ENCODE measurements around the gene ARHGAP33.
"Not testable (repeated sequence)": the region's sequence is repeated elsewhere in the genome, so short reads cannot be mapped to it uniquely, and the experiment has no call there.

ARHGAP33 gene

GRCh38 chr19:35755131-35755549, 20.2 kb upstream of the ARHGAP33 start:
- DNase-seq: no peak

- DNase-seq: no peak
These were observed 19.6 kb upstream of the ARHGAP33 start for GRCh38 chr19:35755550-35756376.

GRCh38 chr19:35756377-35757230, 18.8 kb upstream of the ARHGAP33 start, which contains the start of gene HSPB6:
Gene HSPB6, minus strand, starts transcription at chr19:35757029. Its CDS starts 21 bp downstream, at chr19:35757008.
- no peak for DNase-seq

- no peak for DNase-seq
These were observed 18.1 kb upstream of the ARHGAP33 start for GRCh38 chr19:35757231-35757748.

GRCh38 chr19:35757749-35758608, 17.4 kb upstream of the ARHGAP33 start, which contains the start of gene PROSER3:
Gene PROSER3, plus strand, starts transcription at chr19:35758176. Its CDS starts 40 bp downstream, at chr19:35758216.
- peak; percentile 99 for DNase-seq

- no peak for DNase-seq
These were observed 15.7 kb upstream of the ARHGAP33 start for GRCh38 chr19:35759697-35760096.

GRCh38 chr19:35760711-35761349, 14.5 kb upstream of the ARHGAP33 start:
- no peak for DNase-seq

GRCh38 chr19:35764432-35765315, 10.7 kb upstream of the ARHGAP33 start:
- DNase-seq: no peak

- DNase-seq: no peak
These were observed 8.7 kb upstream of the ARHGAP33 start for GRCh38 chr19:35766571-35767104.

- DNase-seq: no peak
These were observed 7.9 kb upstream of the ARHGAP33 start for GRCh38 chr19:35767288-35768081.

- no peak for DNase-seq
These were observed 7.3 kb upstream of the ARHGAP33 start for GRCh38 chr19:35768082-35768421.

- not testable (repeated sequence) for DNase-seq
These were observed 3.0 kb upstream of the ARHGAP33 start for GRCh38 chr19:35772362-35772761.

GRCh38 chr19:35773020-35773806, 2.2 kb upstream of the ARHGAP33 start:
- no peak for DNase-seq

- no peak for DNase-seq
These were observed 904 bp upstream of the ARHGAP33 start for GRCh38 chr19:35774274-35775045.

- DNase-seq: no peak
These were observed 392 bp upstream of the ARHGAP33 start for GRCh38 chr19:35775046-35775297.

GRCh38 chr19:35776102-35776788, 881 bp downstream of the ARHGAP33 start:
- DNase-seq: no peak

- no peak for DNase-seq
These were observed 1.9 kb downstream of the ARHGAP33 start for GRCh38 chr19:35777086-35777841.
